Hindlimb muscle (tissue), 1 donor: Measurements from ENCODE around the gene SLC38A2. TPM values are rescaled to one million over a fixed set of nuclear protein-coding genes. Genes with fewer than 3 reads are reported as not detected.

Source experiments
- DNase-seq: peaks from one replicate; pipeline ENCODE4 v3.0.0-alpha.2; 2013
- polyA plus RNA-seq: library from polyadenylated mRNA; unstranded; fragments of 120-200 nt; gene quantifications from one replicate; pipeline ENCODE4 v1.2.1, GENCODE V29; 2013; ENCODE audit not compliant: insufficient read length

The SLC38A2 gene
- polyA plus RNA-seq, 1 donor: 91.3 TPM

GRCh38 chr12:46374310-46374709, 1.7 kb upstream of the SLC38A2 start:
- no peak for DNase-seq

GRCh38 chr12:46373301-46374296, 1.0 kb upstream of the SLC38A2 start:
- peak; percentile 55 for DNase-seq

- DNase-seq: peak; percentile 63
Measured at GRCh38 chr12:46371718-46372543, 642 bp downstream of the SLC38A2 start.

- DNase-seq: peak; percentile 91
Measured at GRCh38 chr12:46370792-46371717, 1.5 kb downstream of the SLC38A2 start.

GRCh38 chr12:46370380-46370734, 2.2 kb downstream of the SLC38A2 start:
- DNase-seq: no peak

- DNase-seq: no peak
Measured at GRCh38 chr12:46369474-46370379, 2.8 kb downstream of the SLC38A2 start.

- DNase-seq: no peak
Measured at GRCh38 chr12:46369095-46369473, 3.5 kb downstream of the SLC38A2 start.

GRCh38 chr12:46368684-46369083, 3.9 kb downstream of the SLC38A2 start:
- no peak for DNase-seq

DNA sequence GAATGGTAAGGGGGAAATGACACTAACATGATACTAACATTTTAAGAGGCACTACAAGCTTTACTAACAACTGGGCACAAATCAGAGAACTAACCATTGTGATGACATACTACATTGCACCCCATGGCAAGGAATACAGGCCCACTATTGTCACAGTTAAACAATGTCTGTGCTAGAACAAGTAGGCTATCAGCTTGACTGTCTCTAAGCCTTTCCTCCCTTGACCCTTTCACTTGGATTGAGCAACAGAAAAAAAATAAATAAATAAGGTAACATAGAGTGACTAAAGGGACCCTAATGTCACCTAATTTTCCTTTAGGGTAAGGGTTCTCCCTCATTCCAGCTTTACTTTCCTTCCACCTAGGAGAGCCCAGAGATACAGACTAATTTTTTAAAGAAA, 4.4 kb downstream of the SLC38A2 start:
- DNase-seq: no peak

GRCh38 chr12:46367351-46368029, 5.1 kb downstream of the SLC38A2 start:
- no peak for DNase-seq

DNA sequence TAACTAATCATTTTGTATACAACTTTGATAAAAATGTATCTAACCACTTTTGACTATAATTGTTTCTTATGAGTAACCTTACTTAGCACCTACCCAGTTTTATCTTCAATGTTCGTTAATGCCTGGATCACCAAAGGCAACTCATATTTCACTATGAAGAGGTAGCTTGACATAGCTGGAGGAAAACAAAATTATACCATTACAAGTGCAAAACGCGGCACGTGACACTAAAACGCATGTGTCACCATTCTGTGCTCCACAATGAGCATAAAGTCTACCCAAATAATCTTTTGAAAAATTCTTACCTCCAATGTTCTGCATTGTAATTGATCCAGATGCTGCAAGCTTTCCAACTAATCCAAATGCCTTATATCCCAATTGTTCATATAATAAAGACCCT, 5.8 kb downstream of the SLC38A2 start:
- no peak for DNase-seq

DNA sequence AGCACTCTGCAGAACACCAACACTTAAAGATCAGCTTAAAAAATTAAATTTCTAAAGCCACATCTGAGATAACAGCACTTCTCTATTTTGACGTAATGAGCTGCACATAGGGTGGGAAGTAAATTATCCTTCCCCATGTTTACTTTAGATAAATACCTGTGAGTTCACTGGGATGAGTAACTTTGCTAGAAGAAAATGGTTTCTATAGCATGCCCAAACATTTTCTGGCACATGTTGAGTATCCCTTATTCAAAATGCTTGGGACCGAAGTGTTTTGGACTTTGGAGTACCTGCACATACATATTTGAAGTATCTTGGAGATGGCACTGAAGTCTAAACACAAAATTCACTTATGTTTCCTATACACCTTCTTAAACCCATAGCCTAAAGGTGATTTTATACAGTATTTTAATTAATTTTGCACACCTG, 6.6 kb downstream of the SLC38A2 start:
- no peak for DNase-seq

- no peak for DNase-seq
Measured at GRCh38 chr12:46364777-46365580, 7.6 kb downstream of the SLC38A2 start.

- DNase-seq: no peak
Measured at GRCh38 chr12:46364300-46364696, 8.3 kb downstream of the SLC38A2 start.

DNA sequence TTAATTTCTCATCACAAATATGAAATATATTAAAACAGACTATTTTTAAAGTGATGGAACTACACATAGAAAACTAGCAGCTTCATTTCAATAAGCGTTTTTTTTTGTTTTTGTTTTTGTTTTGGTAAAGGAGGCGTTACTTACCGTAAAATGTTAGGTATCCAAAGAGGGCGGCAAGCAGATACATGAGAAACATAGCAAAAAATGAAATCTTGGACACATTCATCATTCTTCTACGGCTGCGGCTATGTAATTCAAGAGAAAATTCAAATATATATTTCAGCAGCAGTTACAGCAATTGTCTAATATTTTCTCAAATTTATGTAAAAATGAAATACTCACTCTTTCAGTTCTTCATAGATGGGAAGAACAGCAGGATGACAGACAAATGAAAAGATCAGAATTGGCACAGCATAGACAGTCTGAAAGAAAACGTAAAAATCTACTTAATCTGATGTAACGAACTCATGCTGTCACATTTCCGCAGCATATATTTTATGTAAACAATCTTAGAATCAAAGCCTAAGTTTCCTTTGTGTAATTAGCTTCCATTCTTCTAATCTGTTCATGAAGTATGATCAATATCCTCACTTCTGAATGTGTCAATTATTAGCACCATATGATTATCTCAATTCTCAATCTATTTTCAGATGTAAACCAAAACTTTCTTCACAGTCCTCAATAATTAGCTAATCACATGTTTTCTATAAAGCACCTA, 8.8 kb downstream of the SLC38A2 start:
- no peak for DNase-seq

DNA sequence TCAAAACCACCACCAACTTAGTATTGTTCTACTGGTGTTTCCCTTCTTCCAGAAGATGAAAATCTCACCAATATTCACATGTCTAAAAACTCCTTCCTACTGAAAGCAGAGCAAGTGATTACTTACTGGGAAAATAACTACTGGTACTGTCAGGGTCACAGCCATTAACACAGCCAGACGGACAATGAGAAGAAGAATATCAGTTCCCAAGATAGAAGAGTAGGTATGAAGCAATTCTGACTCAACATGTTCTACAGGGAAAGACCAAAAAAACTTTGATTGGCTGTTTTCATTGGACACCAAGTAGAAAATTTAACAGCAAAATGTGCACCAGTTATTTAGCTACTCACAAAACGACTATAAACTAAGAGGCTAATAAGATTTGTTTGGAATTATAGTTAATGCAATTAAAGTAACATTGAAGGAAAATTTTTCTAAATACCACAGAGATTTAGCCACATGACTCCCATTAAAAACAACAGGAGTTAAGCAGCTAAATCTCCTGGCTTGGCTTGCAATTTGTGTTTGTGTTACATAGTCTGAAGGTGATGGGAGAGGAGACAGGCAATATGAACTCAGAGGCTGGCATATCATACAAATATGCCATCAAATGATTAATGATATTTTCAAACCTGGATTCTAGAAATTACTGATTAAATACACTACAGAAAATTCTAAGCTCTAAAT, 9.5 kb downstream of the SLC38A2 start:
- DNase-seq: no peak

GRCh38 chr12:46361667-46362034, 10.9 kb downstream of the SLC38A2 start:
- DNase-seq: no peak

GRCh38 chr12:46360908-46361666, 11.5 kb downstream of the SLC38A2 start:
- no peak for DNase-seq
